Measurements from ENCODE around the gene CGB8.

DNA sequence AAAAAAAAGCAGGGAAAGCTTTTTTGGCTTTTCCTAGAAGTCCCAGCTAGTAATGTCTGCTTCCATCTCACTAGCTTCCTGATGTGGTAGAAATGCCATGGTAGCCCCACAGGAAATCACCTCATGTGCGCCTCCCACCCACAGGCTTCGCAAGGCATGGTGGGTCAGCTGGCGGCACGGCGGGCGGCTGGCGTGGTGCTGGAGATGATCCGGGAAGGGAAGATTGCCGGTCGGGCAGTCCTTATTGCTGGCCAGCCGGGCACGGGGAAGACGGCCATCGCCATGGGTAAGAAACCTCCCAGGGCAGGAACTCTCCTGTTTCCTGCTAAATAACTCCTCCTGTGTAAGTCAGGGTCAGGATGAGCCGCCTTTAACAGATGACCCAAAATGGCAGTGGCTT lies 44.8 kb downstream of the CGB8 start:
- TF ChIP-seq CTCF (IDR thresholded peaks at IDR 0.05; ENCODE audit: low read depth, low read length, missing input control), result no peak
- no peak for TF ChIP-seq RXRA (IDR thresholded peaks at IDR 0.05)
- TF ChIP-seq TAF1 (conservative IDR thresholded peaks at IDR 0.05), result no peak
- TF ChIP-seq, protein P1, sequence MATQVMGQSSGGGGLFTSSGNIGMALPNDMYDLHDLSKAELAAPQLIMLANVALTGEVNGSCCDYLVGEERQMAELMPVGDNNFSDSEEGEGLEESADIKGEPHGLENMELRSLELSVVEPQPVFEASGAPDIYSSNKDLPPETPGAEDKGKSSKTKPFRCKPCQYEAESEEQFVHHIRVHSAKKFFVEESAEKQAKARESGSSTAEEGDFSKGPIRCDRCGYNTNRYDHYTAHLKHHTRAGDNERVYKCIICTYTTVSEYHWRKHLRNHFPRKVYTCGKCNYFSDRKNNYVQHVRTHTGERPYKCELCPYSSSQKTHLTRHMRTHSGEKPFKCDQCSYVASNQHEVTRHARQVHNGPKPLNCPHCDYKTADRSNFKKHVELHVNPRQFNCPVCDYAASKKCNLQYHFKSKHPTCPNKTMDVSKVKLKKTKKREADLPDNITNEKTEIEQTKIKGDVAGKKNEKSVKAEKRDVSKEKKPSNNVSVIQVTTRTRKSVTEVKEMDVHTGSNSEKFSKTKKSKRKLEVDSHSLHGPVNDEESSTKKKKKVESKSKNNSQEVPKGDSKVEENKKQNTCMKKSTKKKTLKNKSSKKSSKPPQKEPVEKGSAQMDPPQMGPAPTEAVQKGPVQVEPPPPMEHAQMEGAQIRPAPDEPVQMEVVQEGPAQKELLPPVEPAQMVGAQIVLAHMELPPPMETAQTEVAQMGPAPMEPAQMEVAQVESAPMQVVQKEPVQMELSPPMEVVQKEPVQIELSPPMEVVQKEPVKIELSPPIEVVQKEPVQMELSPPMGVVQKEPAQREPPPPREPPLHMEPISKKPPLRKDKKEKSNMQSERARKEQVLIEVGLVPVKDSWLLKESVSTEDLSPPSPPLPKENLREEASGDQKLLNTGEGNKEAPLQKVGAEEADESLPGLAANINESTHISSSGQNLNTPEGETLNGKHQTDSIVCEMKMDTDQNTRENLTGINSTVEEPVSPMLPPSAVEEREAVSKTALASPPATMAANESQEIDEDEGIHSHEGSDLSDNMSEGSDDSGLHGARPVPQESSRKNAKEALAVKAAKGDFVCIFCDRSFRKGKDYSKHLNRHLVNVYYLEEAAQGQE (IDR thresholded peaks at IDR 0.05), result no peak
- no peak for TF ChIP-seq ATF3 (IDR thresholded peaks at IDR 0.05)
- no peak for TF ChIP-seq GABPA (IDR thresholded peaks at IDR 0.05 in 1 of 2, conservative IDR thresholded peaks at IDR 0.05 in 1 of 2)
- TF ChIP-seq, protein P2, sequence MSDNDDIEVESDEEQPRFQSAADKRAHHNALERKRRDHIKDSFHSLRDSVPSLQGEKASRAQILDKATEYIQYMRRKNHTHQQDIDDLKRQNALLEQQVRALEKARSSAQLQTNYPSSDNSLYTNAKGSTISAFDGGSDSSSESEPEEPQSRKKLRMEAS (IDR thresholded peaks at IDR 0.05), result no peak
- TF ChIP-seq SP1 (IDR thresholded peaks at IDR 0.05), result no peak
- no peak for TF ChIP-seq RAD21 (IDR thresholded peaks at IDR 0.05)
- TF ChIP-seq YY1 (IDR thresholded peaks at IDR 0.05), result no peak
- TF ChIP-seq EGR1 (IDR thresholded peaks at IDR 0.05; ENCODE audit: low read depth in 2 of 2), result no peak
- TF ChIP-seq, protein P3, sequence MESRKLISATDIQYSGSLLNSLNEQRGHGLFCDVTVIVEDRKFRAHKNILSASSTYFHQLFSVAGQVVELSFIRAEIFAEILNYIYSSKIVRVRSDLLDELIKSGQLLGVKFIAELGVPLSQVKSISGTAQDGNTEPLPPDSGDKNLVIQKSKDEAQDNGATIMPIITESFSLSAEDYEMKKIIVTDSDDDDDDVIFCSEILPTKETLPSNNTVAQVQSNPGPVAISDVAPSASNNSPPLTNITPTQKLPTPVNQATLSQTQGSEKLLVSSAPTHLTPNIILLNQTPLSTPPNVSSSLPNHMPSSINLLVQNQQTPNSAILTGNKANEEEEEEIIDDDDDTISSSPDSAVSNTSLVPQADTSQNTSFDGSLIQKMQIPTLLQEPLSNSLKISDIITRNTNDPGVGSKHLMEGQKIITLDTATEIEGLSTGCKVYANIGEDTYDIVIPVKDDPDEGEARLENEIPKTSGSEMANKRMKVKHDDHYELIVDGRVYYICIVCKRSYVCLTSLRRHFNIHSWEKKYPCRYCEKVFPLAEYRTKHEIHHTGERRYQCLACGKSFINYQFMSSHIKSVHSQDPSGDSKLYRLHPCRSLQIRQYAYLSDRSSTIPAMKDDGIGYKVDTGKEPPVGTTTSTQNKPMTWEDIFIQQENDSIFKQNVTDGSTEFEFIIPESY (IDR thresholded peaks at IDR 0.05), result no peak

Data from liver (tissue), 3 donors.